H1 (cell line): Measurements from ENCODE around the gene UGT2B15. TPM values are rescaled to one million over a fixed set of nuclear protein-coding genes. Genes with fewer than 3 reads are reported as not detected.

Experiments
- NANOG ChIP-seq: IDR thresholded peaks from 2 replicates; pipeline ENCODE4 v1.6.1; 2011; ENCODE audit warnings: low read length, low read depth, mild to moderate bottlenecking, inconsistent platforms; ENCODE audit not compliant: insufficient read depth, poor library complexity, severe bottlenecking
- POU5F1 ChIP-seq: IDR thresholded peaks from 2 replicates; pipeline ENCODE4 v1.6.1; 2011; ENCODE audit warnings: low read depth, mild to moderate bottlenecking, low read length, moderate library complexity
- TCF12 ChIP-seq: IDR thresholded peaks from 2 replicates; pipeline ENCODE4 v1.6.1; 2011; ENCODE audit warnings: low read depth, mild to moderate bottlenecking, low read length
- TEAD4 ChIP-seq: IDR thresholded peaks from 2 replicates; pipeline ENCODE4 v1.6.1; 2012; ENCODE audit warnings: low read depth, low read length, inconsistent platforms, mixed read lengths
- YY1 ChIP-seq: IDR thresholded peaks from 2 replicates; pipeline ENCODE4 v1.6.1; 2011; ENCODE audit warnings: low read depth, mild to moderate bottlenecking, low read length
- polyA plus RNA-seq, 7 experiments: library from polyadenylated mRNA; depleted of rRNA in 3 of 7; stranded (reverse) in 5 of 7; unstranded in 2 of 7; fragments of >200 nt in 5 of 7; fragments of 200-250 nt in 2 of 7; gene quantifications; 1 replicate in 5 of 7; 2 replicates in 1 of 7; 4 replicates in 1 of 7; pipeline versions ENCODE4 v1.2.1 to v1.2.3, GENCODE V29; 2011 to 2013; ENCODE audit warnings: missing spikeins in 2 of 7, mixed read lengths in 2 of 7
- total RNA-seq: library from RNA; stranded (reverse); fragmentation: NEBNext Ultra II Directional; extraction: Animal tissue kit (Norgen Biotek cat#: 25700); gene quantifications from 2 replicates; pipeline ENCODE4 v1.2.1, GENCODE V29; 2021
- TF ChIP-seq, protein P1 (sequence below): fragments of 300-600 bp; sonication (generic); IDR thresholded peaks from 2 replicates; pipeline ENCODE4 v1.7.1; 2012; ENCODE audit warnings: low read length, moderate library complexity, mild to moderate bottlenecking, inconsistent platforms; ENCODE audit not compliant: insufficient replicate concordance
- TF ChIP-seq, protein P2 (sequence below), 3 experiments: IDR thresholded peaks; 1 replicate in 2 of 3; 2 replicates in 1 of 3; pipeline versions ENCODE4 v1.5.1 to v1.6.1; 2011; ENCODE audit warnings: low read length in 3 of 3, mild to moderate bottlenecking in 3 of 3, inconsistent platforms in 2 of 3, low read depth in 1 of 3, moderate library complexity in 1 of 3; ENCODE audit not compliant: insufficient read depth in 1 of 3; ENCODE audit errors: control extremely low read depth in 1 of 3

The UGT2B15 gene
- total and polyA plus RNA-seq, 2 of the 8 experiments (the other 6 are each of a cell fraction or from before 2014, with no cell fraction given): not detected

- TF ChIP-seq, protein P1, sequence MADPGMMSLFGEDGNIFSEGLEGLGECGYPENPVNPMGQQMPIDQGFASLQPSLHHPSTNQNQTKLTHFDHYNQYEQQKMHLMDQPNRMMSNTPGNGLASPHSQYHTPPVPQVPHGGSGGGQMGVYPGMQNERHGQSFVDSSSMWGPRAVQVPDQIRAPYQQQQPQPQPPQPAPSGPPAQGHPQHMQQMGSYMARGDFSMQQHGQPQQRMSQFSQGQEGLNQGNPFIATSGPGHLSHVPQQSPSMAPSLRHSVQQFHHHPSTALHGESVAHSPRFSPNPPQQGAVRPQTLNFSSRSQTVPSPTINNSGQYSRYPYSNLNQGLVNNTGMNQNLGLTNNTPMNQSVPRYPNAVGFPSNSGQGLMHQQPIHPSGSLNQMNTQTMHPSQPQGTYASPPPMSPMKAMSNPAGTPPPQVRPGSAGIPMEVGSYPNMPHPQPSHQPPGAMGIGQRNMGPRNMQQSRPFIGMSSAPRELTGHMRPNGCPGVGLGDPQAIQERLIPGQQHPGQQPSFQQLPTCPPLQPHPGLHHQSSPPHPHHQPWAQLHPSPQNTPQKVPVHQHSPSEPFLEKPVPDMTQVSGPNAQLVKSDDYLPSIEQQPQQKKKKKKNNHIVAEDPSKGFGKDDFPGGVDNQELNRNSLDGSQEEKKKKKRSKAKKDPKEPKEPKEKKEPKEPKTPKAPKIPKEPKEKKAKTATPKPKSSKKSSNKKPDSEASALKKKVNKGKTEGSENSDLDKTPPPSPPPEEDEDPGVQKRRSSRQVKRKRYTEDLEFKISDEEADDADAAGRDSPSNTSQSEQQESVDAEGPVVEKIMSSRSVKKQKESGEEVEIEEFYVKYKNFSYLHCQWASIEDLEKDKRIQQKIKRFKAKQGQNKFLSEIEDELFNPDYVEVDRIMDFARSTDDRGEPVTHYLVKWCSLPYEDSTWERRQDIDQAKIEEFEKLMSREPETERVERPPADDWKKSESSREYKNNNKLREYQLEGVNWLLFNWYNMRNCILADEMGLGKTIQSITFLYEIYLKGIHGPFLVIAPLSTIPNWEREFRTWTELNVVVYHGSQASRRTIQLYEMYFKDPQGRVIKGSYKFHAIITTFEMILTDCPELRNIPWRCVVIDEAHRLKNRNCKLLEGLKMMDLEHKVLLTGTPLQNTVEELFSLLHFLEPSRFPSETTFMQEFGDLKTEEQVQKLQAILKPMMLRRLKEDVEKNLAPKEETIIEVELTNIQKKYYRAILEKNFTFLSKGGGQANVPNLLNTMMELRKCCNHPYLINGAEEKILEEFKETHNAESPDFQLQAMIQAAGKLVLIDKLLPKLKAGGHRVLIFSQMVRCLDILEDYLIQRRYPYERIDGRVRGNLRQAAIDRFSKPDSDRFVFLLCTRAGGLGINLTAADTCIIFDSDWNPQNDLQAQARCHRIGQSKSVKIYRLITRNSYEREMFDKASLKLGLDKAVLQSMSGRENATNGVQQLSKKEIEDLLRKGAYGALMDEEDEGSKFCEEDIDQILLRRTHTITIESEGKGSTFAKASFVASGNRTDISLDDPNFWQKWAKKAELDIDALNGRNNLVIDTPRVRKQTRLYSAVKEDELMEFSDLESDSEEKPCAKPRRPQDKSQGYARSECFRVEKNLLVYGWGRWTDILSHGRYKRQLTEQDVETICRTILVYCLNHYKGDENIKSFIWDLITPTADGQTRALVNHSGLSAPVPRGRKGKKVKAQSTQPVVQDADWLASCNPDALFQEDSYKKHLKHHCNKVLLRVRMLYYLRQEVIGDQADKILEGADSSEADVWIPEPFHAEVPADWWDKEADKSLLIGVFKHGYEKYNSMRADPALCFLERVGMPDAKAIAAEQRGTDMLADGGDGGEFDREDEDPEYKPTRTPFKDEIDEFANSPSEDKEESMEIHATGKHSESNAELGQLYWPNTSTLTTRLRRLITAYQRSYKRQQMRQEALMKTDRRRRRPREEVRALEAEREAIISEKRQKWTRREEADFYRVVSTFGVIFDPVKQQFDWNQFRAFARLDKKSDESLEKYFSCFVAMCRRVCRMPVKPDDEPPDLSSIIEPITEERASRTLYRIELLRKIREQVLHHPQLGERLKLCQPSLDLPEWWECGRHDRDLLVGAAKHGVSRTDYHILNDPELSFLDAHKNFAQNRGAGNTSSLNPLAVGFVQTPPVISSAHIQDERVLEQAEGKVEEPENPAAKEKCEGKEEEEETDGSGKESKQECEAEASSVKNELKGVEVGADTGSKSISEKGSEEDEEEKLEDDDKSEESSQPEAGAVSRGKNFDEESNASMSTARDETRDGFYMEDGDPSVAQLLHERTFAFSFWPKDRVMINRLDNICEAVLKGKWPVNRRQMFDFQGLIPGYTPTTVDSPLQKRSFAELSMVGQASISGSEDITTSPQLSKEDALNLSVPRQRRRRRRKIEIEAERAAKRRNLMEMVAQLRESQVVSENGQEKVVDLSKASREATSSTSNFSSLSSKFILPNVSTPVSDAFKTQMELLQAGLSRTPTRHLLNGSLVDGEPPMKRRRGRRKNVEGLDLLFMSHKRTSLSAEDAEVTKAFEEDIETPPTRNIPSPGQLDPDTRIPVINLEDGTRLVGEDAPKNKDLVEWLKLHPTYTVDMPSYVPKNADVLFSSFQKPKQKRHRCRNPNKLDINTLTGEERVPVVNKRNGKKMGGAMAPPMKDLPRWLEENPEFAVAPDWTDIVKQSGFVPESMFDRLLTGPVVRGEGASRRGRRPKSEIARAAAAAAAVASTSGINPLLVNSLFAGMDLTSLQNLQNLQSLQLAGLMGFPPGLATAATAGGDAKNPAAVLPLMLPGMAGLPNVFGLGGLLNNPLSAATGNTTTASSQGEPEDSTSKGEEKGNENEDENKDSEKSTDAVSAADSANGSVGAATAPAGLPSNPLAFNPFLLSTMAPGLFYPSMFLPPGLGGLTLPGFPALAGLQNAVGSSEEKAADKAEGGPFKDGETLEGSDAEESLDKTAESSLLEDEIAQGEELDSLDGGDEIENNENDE: no peak
- TF ChIP-seq YY1 (no peak), TCF12 (no peak), NANOG (no peak), TEAD4 (no peak), POU5F1 (no peak)
- TF ChIP-seq, protein P2, sequence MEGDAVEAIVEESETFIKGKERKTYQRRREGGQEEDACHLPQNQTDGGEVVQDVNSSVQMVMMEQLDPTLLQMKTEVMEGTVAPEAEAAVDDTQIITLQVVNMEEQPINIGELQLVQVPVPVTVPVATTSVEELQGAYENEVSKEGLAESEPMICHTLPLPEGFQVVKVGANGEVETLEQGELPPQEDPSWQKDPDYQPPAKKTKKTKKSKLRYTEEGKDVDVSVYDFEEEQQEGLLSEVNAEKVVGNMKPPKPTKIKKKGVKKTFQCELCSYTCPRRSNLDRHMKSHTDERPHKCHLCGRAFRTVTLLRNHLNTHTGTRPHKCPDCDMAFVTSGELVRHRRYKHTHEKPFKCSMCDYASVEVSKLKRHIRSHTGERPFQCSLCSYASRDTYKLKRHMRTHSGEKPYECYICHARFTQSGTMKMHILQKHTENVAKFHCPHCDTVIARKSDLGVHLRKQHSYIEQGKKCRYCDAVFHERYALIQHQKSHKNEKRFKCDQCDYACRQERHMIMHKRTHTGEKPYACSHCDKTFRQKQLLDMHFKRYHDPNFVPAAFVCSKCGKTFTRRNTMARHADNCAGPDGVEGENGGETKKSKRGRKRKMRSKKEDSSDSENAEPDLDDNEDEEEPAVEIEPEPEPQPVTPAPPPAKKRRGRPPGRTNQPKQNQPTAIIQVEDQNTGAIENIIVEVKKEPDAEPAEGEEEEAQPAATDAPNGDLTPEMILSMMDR (IDR thresholded peaks at IDR 0.05; ENCODE audit: control extremely low read depth in 1 of 3, insufficient read depth in 1 of 3, low read depth in 1 of 3, low read length in 3 of 3): no peak
Measured at GRCh38 chr4:68617003-68617698, 53.3 kb downstream of the UGT2B15 start (continued).
